Heart right ventricle (tissue), 16 donors: ENCODE measurements around the gene SLC25A13. TPM values are rescaled to one million over a fixed set of nuclear protein-coding genes. Genes with fewer than 3 reads are reported as not detected.

Source experiments
- ATAC-seq, 8 donors: fragments of 200-7000 bp; cut with Tn5 transposase; one replicate each; pipeline ENCODE4 v1.9.1; 2020; ENCODE audit warnings: mild to moderate bottlenecking in 8 of 8, moderate library complexity in 8 of 8, moderate number of reproducible peaks in 1 of 8
- DNase-seq, 2 donors: peaks; one replicate each; pipeline ENCODE4 v3.0.0-alpha.2; 2020
- H3K27ac ChIP-seq, 10 donors: fragments of 200-600 bp; sonication (generic) in 2 of 10; one replicate each; pipeline versions ENCODE4 v1.5.0 to v1.8.0; 2020 to 2022; ENCODE audit warnings: mild to moderate bottlenecking in 3 of 10
- H3K27me3 ChIP-seq, 7 donors: fragments of 200-600 bp; one replicate each; pipeline ENCODE4 v1.8.0; 2021 to 2022; ENCODE audit warnings: mild to moderate bottlenecking in 2 of 7
- H3K36me3 ChIP-seq, 9 donors: fragments of 200-600 bp; sonication (generic) in 1 of 9; one replicate each; pipeline versions ENCODE4 v1.5.0 to v1.8.0; 2020 to 2022; ENCODE audit warnings: mild to moderate bottlenecking in 2 of 9
- H3K4me1 ChIP-seq, 9 donors: fragments of 200-600 bp; sonication (generic) in 1 of 9; one replicate each; pipeline versions ENCODE4 v1.5.0 to v1.8.0; 2020 to 2022; ENCODE audit warnings: mild to moderate bottlenecking in 4 of 9
- H3K4me3 ChIP-seq, 10 donors: fragments of 200-600 bp; sonication (generic) in 2 of 10; one replicate each; pipeline versions ENCODE4 v1.5.0 to v1.8.0; 2020 to 2022; ENCODE audit warnings: mild to moderate bottlenecking in 7 of 10, moderate library complexity in 2 of 10
- H3K9me3 ChIP-seq, 11 donors: fragments of 200-600 bp in 10 of 11; sonication (generic) in 2 of 11; one replicate each; pipeline versions ENCODE4 v1.5.0 to v1.8.0; 2013 to 2022; ENCODE audit warnings: mild to moderate bottlenecking in 2 of 11, control low read depth in 1 of 11, moderate library complexity in 1 of 11
- CTCF ChIP-seq, 9 donors: fragments of 200-600 bp; sonication (generic) in 2 of 9; IDR thresholded peaks; one replicate each; pipeline versions ENCODE4 v1.5.0 to v1.8.0; 2021 to 2022; ENCODE audit warnings: antibody characterized with exemption in 9 of 9, mild to moderate bottlenecking in 5 of 9, moderate library complexity in 1 of 9
- WGBS, 2 donors: extraction: QIAGEN DNeasy Blood & Tissue Kit; methylation state at CpG; one replicate each; pipeline ENCODE4 v1.1.7; 2013; ENCODE audit warnings: inconsistent platforms in 1 of 2; 5-methylcytosine and 5-hydroxymethylcytosine counted together
- intact Hi-C, 10 donors: fragments of 100-400 bp; cut with DNase I; formaldehyde crosslinking; loops; one replicate each; pipeline versions ENCODE4 v1.11.1 to v1.14.2; 2022
- polyA plus RNA-seq, 2 donors: library from polyadenylated mRNA; stranded (reverse); fragments of 200-250 nt; gene quantifications; one replicate each; pipeline ENCODE4 v1.2.3, GENCODE V29; 2013
- total RNA-seq, 10 donors: library from RNA; stranded (reverse); fragmentation: NEBNext Ultra II Directional in 3 of 10; extraction: Animal tissue kit (Norgen Biotek cat#: 25700) in 3 of 10; gene quantifications; one replicate each; pipeline versions ENCODE4 v1.2.1 to v1.2.4, GENCODE V29; 2021 to 2023
- donor health status: Arrhythmogenic right ventricular cardiomyopathy.
- donor health status: ischemic (EF 13 %, LVEDD 7.1; RV severe dilation, severe dysfunction).
- donor health status: healthy with polysubstance abuse.
- donor health status: DM: no; HTN: yes; CAD: no.
- donor health status: DM: no; HTN: no; CAD: no.
- donor health status: ischemic (EF 25% LVEDD 6.9; RV normal size, moderate dysfunction).
- donor health status: ischemic (EF 25% LVEDD 5.7; RV mildly dilated, moderate dysfunction).
- donor health status: healthy.
- donor health status: DM: yes; HTN: yes; CAD: no.
- donor health status: Ischemic cardiomyopathy.
- donor health status: ischemic (EF 35%, LVEDD 5.7; RV mildly dilated, moderate dysfunction).
- donor health status: nonischemic (EF 11% LVEDD 7.7; RV severe dilation, severe dysfunction).
- donor health status: DM: yes; HTN: yes; CAD: no.
- donor health status: PGD.
- donor health status: ischemic (EF 29% LVEDD 5.4; RV normal size, mild dysfunction).
- donor health status: nonischemic (EF 23%, LVEDD 6.1; RV moderate dilation, normal function).

SLC25A13 gene
- total and polyA plus RNA-seq, 12 donors, result 5.2 to 15.3 (median 8.7) TPM

GRCh38 chr7:96093435-96093834 is 228.5 kb downstream of the SLC25A13 start:
- DNase-seq (no peak), ATAC-seq (no peak)
- TF ChIP-seq CTCF (IDR thresholded peaks at IDR 0.05), result no peak
- no peak overlapping the region for H3K27ac ChIP-seq
- H3K36me3 ChIP-seq, result peaks cover 0 to 5% (median 0%) of the 10 kb centered on the region in 9 donors
- no peaks in the 10 kb centered on the region for H3K27me3 ChIP-seq
- intact Hi-C loops, result loop anchor here in 1 of 10 donors (10.0 kb wide), 1 partner anchor 61 kb away; no protein-coding TSS in a partner anchor
- H3K4me3 ChIP-seq, result no peak overlapping the region
- H3K4me1 ChIP-seq, result no peaks in the 10 kb centered on the region
- H3K9me3 ChIP-seq, result no peaks in the 10 kb centered on the region
- 45 to 50% methylated on average over 1 of the region's 1 CpG for WGBS, 2 donors

GRCh38 chr7:96090756-96091155 is 231.1 kb downstream of the SLC25A13 start:
- Histone ChIP-seq H3K9me3 (no peaks in the 10 kb centered on the region), H3K36me3 (no peaks in the 10 kb centered on the region), H3K4me1 (no peaks in the 10 kb centered on the region), H3K4me3 (no peak overlapping the region), H3K27ac (no peak overlapping the region), H3K27me3 (no peaks in the 10 kb centered on the region)
- ATAC-seq, result no peak
- DNase-seq, result no peak
- intact Hi-C loops, result loop anchor here in 1 of 10 donors (10.0 kb wide), 1 partner anchor 64 kb away; no protein-coding TSS in a partner anchor
- WGBS, 2 donors, result 78 to 84% methylated on average over 6 of the region's 6 CpGs
- no peak for TF ChIP-seq CTCF (IDR thresholded peaks at IDR 0.05)

- intact Hi-C loops, result no loop called here
- H3K27me3 ChIP-seq, result no peaks in the 10 kb centered on the region
- no peaks in the 10 kb centered on the region for H3K4me1 ChIP-seq
- DNase-seq (no peak), ATAC-seq (no peak)
- H3K36me3 ChIP-seq, result no peaks in the 10 kb centered on the region
- no peak overlapping the region for H3K27ac ChIP-seq
- H3K9me3 ChIP-seq, result no peaks in the 10 kb centered on the region
- H3K4me3 ChIP-seq, result no peak overlapping the region
- TF ChIP-seq CTCF (IDR thresholded peaks at IDR 0.05), result no peak
- WGBS, 2 donors, result 65 to 77% methylated on average over 3 of the region's 3 CpGs
Measured at GRCh38 chr7:96089511-96089910, 232.4 kb downstream of the SLC25A13 start.

GRCh38 chr7:96088579-96088978 is 233.3 kb downstream of the SLC25A13 start:
- intact Hi-C loops, result no loop called here
- Histone ChIP-seq H3K27me3 (no peaks in the 10 kb centered on the region), H3K4me1 (no peaks in the 10 kb centered on the region), H3K36me3 (no peaks in the 10 kb centered on the region), H3K27ac (no peak overlapping the region), H3K4me3 (no peak overlapping the region), H3K9me3 (no peaks in the 10 kb centered on the region)
- TF ChIP-seq CTCF (IDR thresholded peaks at IDR 0.05), result no peak
- 76 to 88% methylated on average over 5 of the region's 5 CpGs for WGBS, 2 donors
- DNase-seq (no peak), ATAC-seq (no peak)
